Islet precursor cell (in vitro differentiated cells): ENCODE results near the gene PAK1.
A peak's percentile ranks its signal among the peaks of the same experiment; 100 is the strongest.

Experiments
- DNase-seq: peaks from one replicate; pipeline ENCODE4 v3.0.0-alpha.2; 2018

Gene PAK1

DNA sequence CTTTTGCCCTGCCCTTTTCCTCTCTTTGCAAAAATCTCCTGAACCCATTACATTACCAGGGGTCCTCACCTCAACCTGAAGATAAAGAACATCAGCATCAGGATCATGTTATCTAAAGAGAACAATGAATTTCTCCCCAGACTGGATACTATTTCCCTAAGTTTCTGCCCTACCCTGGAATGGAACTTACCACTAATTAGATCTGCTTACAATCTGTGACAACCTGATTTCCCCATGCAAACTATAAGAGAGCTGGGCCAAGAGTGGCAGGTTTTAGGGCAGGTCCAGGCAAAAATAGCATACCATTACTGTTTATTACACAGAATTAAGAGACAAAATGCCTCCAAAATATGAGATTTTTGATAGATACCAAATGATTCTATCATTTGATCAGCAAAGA, 114.4 kb downstream of the PAK1 start:
- no peak for DNase-seq

GRCh38 chr11:77353131-77353530, 120.8 kb downstream of the PAK1 start:
- no peak for DNase-seq

GRCh38 chr11:77351281-77351886, 122.5 kb downstream of the PAK1 start:
- no peak for DNase-seq

DNA sequence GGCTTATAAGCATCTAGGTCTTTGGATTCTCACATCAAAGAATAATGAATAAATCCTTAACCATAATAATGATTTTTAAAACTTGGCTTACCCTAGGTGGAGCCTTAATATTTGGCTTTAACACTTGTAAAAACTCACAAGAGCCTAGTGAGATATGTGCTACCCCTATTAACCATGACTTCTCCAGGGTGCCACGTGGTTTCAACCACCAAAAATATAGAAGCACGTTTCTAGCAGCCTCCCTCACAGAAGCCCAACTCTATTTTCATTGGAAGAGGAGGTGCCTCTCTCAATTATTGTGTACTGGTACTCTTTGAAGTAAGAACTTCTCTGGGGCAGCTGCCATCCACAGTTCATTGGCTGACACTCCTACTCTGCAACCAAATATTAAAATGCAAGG, 125.9 kb downstream of the PAK1 start:
- DNase-seq, result no peak

- peak; percentile 71 for DNase-seq
Observed at GRCh38 chr11:77346906-77347603, 126.8 kb downstream of the PAK1 start.

DNA sequence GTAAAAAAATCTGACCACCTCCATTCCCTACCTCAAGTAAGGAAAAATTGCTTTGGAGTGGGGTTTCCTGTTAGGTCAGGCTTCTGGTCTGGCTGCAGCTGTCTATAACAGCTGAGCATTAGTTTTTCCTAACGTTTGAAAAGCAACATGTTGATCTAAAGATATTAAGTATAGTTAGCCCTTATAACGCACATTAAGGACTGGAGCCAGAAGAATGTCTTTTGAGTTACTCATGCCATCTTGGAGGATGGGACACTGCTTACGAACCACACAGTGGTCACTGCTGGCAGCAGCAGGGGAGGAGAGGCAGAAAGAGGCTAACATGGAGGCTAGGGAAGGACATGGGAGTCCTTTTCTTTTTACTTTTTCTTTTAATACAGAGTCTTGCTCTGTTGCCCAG, 128.3 kb downstream of the PAK1 start:
- DNase-seq, result no peak

GRCh38 chr11:77340501-77340900, 133.4 kb downstream of the PAK1 start:
- no peak for DNase-seq

GRCh38 chr11:77332259-77332658, 141.6 kb downstream of the PAK1 start:
- DNase-seq, result no peak

DNA sequence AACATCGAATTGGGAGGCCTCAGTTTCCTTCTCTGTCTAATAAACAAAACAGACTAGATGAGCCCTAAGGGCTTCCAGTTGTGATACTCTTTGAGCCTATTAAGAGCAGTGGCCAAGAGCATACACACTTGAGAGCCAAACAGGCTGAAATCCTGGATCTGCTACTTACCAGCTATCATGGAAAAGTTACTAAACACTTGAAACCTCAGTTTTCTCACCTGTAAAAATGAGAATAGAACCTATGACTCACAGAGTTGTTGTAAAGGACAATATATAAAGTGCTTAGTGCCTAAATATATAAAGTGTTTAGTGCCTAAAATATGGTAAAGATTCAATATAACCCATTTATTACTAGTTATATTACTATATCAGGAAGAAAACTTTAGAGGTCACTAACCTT, 148.7 kb downstream of the PAK1 start:
- no peak for DNase-seq

GRCh38 chr11:77324508-77324907, 149.4 kb downstream of the PAK1 start:
- DNase-seq, result no peak

GRCh38 chr11:77322926-77323590, 150.8 kb downstream of the PAK1 start:
- DNase-seq, result no peak

- no peak for DNase-seq
Observed at GRCh38 chr11:77322506-77322905, 151.4 kb downstream of the PAK1 start.

GRCh38 chr11:77320351-77320750, 153.5 kb downstream of the PAK1 start:
- no peak for DNase-seq

DNA sequence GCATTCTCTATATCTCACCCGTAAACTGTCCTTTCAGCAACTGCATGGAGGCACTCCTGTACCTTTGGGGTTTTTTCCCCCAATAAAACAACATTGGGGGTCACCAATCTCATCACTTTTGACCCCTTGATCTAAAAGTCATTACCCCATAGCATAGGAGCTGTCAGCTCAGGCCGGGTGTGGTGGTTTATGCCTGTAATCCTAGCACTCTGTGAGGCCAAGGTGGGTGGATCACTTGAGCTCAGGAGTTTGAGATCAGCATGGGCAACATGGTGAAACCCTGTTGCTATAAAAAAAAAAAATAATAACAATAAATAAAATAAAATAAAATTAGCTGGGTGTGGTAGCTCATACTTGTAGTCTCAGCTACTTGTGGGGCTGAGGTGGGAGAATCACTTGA, 155.3 kb downstream of the PAK1 start:
- no peak for DNase-seq

DNA sequence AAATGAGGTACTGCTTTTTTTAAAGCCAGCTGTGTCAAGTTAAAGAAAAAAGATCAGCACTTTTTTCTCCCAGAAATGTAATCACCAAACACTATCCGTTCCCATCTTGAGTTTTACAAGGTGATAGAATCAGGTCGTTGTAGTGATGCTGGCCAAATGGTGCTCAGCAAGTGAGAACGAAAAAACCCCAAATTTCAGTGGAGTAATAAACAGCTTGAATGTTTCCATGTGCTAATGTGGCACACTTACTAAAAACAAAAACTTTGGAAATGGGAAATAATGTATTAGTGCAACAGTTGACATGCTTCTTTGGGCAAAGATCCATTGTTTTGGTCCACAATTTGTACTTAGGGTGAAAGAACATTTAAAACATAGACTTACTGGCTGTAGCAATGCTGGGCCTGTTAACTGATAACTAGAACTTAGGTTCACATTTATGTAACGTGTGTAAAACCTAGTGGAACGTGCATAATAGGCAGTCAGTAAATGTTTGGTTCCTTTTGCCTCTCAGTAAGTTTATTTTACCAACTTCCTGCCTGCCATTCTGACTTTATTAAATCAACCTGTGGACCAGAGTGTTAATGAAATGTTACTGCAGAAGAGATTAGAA, 157.1 kb downstream of the PAK1 start:
- DNase-seq, result no peak

GRCh38 chr11:77312107-77312506, 161.8 kb downstream of the PAK1 start:
- no peak for DNase-seq

GRCh38 chr11:77311701-77312100, 162.2 kb downstream of the PAK1 start:
- no peak for DNase-seq

- DNase-seq, result no peak
Observed at GRCh38 chr11:77310721-77311120, 163.2 kb downstream of the PAK1 start.

- no peak for DNase-seq
Observed at GRCh38 chr11:77309401-77310085, 164.4 kb downstream of the PAK1 start.

- DNase-seq, result no peak
Observed at GRCh38 chr11:77308838-77309237, 165.1 kb downstream of the PAK1 start.

- DNase-seq, result no peak
Observed at GRCh38 chr11:77303328-77303727, 170.6 kb downstream of the PAK1 start.

GRCh38 chr11:77302752-77303151, 171.1 kb downstream of the PAK1 start:
- DNase-seq, result no peak

DNA sequence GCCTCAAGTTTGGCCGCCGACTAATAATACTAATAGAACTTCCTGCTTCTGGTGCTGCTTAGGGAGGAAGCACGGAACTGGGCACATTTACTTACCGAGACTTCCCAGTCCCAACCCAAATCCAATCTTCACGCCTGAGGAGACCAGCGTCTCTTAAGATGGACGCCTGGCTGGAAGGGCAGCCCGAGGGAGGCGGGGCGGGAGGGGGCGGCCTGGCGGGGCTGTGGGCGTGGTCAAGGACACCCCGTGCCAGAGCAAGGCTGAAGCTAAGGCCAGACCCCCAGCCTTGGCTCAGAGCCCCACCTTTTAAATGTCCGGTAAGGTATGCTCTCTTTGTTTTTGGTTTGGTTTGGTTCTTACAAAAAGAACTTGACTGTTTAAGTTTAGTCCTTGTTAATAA, 172.4 kb downstream of the PAK1 start, which contains the start of gene GDPD4:
Gene GDPD4 (minus strand): TSS at position 177 of the 400 bp plus-strand sequence. CDS start 16,549 bp downstream, outside the sequence.
- no peak for DNase-seq
